Ovary (tissue), 3 donors: ENCODE results near the gene CRACR2A.

Source experiments
- CTCF ChIP-seq, 3 donors: fragments of 450-650 bp in 2 of 3; fragments of 200-600 bp in 1 of 3; IDR thresholded peaks; one replicate each; pipeline versions ENCODE4 v1.5.1 to v1.8.0; 2016 to 2022; ENCODE audit warnings: antibody characterized with exemption in 3 of 3, mild to moderate bottlenecking in 1 of 3
- POLR2A ChIP-seq: fragments of 450-650 bp; IDR thresholded peaks from one replicate; pipeline ENCODE4 v1.6.1; 2017; ENCODE audit warnings: antibody characterized with exemption, mild to moderate bottlenecking, moderate library complexity
- donor health status: DM: no; HTN: no; CAD: no.

- no peak for TF ChIP-seq POLR2A
- TF ChIP-seq CTCF (IDR thresholded peaks at IDR 0.05), result no peak
These were observed 22.6 kb upstream of the CRACR2A start for GRCh38 chr12:3775385-3776035.
